ENCODE data around the gene KSR1.

DNA sequence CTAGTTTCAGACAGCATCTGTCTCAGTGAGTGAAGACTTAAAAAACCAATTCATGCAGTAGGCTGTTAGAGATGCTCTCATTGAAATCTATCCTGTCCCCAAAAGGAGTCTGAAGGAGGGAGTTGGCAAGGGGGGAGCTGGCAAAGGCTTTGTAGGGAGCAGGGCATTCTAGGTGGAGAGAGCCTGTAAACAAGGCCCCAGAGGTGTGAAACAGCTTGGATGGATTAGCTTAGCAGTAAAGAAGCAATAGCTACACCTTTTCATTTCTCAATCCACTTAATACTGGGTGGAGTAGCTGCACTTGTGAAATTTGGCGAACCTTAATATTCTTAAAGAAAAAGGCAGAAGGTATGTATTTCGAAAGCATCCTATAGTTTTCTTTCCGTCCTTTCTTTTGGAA, 61.8 kb downstream of the KSR1 start:
- TF ChIP-seq POLR2A (IDR thresholded peaks at IDR 0.05), result no peak
- TF ChIP-seq, protein P1, sequence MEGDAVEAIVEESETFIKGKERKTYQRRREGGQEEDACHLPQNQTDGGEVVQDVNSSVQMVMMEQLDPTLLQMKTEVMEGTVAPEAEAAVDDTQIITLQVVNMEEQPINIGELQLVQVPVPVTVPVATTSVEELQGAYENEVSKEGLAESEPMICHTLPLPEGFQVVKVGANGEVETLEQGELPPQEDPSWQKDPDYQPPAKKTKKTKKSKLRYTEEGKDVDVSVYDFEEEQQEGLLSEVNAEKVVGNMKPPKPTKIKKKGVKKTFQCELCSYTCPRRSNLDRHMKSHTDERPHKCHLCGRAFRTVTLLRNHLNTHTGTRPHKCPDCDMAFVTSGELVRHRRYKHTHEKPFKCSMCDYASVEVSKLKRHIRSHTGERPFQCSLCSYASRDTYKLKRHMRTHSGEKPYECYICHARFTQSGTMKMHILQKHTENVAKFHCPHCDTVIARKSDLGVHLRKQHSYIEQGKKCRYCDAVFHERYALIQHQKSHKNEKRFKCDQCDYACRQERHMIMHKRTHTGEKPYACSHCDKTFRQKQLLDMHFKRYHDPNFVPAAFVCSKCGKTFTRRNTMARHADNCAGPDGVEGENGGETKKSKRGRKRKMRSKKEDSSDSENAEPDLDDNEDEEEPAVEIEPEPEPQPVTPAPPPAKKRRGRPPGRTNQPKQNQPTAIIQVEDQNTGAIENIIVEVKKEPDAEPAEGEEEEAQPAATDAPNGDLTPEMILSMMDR (IDR thresholded peaks at IDR 0.05 in 4 of 5, conservative IDR thresholded peaks at IDR 0.05 in 1 of 5), result no peak

All from gastrocnemius medialis (tissue), 4 donors.